ENCODE results near the gene TPT1.
"Not testable (repeated sequence)": the region's sequence is repeated elsewhere in the genome, so short reads cannot be mapped to it uniquely, and the experiment has no call there.

Gene TPT1

DNA sequence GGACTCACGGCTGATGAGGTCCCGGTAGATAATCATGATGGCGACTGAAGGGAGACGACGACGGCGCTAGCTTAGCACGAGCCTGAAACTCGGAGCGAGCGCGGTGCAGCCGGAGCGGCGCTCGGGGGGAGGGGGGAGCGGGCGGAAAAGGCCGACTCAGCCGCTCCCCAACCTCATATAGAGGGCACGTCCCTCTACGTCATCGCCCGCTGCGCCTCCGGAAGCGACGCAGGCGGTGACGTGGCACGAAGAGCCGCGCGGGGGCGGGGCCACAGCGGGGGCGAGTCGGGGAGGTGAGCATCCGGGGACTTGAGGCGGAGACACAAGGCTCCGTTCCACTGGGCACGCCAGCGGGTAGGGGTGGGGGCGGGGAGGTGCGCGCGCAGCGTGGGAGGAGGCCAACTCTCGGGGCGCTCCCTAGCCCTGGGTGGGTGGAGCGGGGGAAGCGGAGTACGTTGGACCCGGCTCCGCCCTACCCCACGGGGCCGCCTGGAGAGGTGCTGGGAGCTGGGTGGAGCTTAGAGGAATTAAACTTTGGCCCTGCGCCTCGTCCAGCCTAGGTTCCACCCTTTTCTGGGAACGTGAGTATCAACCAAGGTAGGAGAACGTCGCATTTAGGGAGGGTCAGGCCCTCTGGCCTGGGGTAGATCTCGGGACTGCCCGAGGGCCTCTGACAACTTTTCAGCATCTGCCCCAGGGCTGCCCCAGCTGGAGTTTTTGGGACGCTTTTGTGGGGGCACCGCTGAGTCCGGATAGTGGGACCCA is at the start of gene TPT1:
TPT1 (minus strand) TSS at position 150 of the 765 bp plus-strand sequence; CDS start at position 36, 114 bp downstream.
- DNase-seq (ENCODE audit: low read depth in 2 of 2) = peak; percentile 99 to 100

DNA sequence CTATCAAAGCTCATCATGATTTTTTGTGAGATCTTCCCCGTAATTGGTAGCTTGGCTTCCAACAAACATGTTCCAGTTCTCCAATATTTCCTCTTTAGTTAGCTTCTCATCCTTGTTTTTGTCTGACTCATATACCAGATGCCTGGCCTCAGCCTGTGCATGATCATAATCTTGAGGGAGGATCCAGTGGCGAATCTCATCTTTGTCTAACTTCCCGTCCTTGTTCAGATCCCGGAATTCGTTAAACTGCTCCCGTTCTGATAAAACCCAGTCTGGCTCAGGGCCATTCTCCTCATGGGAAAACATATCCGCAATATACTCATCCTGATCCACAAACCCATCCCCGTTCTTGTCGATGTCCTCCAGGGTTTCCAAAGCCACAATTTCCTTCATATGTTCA is 49.4 kb upstream of the TPT1 start:
- not testable (repeated sequence) for DNase-seq (ENCODE audit: low read depth in 2 of 2)

DNA sequence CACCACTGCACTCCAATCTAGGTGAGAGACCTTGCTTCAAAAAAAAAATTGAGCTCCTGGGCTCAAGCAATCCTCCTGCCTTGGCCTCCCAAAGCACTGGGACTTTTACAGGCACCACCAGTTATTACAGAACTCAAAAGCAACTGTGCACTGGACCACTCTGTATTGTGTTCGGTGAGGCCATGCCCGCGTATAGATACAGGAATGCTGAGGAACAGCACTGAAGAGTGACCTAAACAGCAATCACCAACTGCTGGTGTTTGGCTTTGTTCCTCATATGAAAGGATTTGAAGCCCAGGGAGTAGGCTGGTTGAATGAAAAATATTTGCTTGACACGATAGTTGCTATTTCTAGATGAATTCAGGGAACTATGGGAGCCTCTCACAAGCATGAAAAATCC is 47.7 kb upstream of the TPT1 start:
- no peak for DNase-seq (ENCODE audit: low read depth in 2 of 2)

DNA sequence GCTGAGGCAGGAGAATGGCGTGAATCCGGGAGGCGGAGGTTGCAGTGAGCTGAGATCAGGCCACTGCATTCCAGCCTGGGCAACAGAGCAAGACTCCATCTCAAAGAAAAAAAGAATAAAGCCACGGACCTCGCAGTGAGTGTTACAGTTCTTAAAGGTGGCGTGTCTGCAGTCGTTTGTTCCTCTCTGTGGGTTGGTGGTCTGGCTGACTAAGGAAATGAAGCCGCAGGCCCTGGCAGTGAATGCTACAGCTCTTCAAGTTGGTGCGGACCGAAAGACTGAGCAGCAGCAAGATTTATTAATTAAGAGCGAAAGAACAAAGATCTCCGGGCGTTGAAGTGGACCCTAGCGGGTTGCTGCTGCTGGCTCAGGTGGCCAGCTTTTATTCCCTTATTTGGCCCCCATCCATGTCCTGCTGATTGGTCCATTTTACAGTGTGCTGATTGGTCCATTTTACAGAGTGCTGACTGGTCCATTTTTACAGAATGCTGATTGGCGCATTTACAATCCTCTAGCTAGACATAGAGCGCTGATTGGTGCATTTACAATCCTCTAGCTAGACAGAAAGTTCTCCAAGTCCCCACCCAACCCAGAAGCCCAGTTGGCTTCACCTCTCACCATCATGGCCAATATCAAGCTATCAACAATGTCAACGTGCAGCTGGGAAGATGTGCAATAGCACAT is 46.1 kb upstream of the TPT1 start:
- not testable (repeated sequence) for DNase-seq (ENCODE audit: low read depth in 2 of 2)

DNA sequence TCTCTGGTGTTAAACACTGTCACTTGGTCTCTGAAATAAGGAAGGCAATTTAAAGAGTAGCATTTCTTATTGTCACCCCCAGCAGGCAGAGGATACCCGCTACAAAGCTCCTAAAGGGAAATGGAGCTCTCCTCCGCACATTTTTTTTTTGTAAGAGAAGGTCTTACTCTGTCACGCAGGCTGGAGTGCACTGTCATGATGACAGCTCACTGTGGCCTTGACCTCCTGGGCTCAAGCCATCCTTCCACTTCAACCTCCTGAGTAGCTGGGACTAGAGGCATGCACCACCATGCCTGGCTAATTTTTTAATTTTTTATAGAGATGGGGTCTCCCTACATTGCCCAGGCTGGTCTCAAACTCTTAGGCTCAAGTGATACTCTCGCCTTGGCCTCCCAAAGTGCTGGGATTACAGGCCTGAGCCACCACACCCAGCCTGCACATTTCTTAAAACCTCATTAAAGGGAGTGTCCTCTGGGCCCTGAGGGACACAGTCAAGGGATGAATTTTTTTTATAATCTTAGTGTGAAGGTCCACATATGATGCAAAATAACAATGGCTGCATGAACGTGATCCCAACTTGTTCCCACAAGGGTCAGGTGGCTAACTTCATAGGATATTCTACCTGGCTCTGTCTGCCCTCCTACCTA is 45.0 kb upstream of the TPT1 start:
- no peak for DNase-seq (ENCODE audit: low read depth in 2 of 2)

DNA sequence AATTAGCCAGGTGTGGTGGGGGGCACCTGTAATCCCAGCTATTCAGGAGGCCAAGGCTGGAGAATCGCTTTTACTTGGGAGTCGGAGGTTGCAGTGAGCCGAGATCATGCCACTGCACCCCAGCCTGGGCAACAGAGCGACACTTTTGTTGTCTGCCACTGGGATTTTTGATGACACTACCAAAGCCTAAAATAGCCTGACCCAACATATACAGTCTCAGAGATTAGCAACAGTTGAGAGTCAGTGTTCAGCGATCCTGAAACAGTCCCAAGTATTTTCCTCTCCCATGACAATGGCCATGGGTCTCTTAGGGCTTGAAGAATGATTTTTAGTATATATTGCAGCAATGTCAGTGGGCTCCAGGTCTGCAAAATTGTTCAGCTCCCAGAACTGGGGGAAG is 44.3 kb upstream of the TPT1 start:
- DNase-seq (ENCODE audit: low read depth in 2 of 2) = no peak

DNA sequence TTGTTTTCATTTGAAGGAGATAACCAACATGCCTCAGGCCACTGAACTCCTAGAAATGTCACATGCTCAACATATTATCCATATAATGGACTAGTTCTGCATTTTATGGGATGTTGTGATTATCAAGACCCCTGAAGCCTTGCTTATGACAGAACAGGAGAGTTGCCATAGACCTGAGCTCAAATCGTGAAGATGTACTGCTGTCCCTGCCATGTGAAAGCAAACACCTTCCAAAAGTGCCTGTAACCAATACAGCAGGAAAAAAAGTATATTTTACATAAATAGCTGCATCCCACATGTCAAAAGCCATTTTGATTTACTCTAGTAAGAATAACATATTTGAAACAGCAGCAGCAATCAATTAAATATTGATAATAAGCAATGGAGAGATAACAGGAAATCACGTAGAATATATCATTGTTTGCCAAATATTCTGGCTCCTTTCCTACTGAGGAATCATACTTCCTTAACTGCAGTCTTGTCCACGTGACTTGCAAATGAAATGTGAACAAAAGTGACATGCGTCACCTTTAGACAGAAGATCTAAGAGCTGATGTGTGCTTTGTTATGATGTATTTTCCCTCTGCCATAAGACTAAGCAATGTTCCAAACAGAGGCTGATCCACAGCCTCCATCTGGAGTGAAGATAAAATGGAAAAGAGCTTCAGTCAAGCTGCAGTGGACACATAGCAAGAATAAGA is 43.6 kb upstream of the TPT1 start:
- DNase-seq (ENCODE audit: low read depth in 2 of 2) = no peak

DNA sequence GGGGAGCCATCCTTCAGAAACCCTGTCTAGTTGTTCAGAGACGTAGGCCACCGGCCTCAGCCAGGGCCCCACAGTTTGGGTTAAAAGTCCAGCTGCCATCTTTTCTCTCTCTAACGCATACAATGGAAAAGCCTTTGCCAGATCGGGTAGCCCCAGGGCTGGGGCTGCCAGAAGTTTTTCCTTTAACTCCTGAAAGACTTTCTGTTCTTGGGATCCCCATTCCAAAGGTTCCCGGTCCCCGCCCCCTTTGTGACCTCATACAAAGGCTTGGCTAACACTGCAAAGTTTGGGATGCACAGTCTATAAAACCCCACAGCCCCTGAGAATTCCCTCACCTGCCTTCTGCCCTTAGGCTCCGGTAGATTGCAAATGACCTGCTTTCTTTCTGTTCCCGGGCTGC is 41.8 kb upstream of the TPT1 start:
- DNase-seq (ENCODE audit: low read depth in 2 of 2) = not testable (repeated sequence)

DNA sequence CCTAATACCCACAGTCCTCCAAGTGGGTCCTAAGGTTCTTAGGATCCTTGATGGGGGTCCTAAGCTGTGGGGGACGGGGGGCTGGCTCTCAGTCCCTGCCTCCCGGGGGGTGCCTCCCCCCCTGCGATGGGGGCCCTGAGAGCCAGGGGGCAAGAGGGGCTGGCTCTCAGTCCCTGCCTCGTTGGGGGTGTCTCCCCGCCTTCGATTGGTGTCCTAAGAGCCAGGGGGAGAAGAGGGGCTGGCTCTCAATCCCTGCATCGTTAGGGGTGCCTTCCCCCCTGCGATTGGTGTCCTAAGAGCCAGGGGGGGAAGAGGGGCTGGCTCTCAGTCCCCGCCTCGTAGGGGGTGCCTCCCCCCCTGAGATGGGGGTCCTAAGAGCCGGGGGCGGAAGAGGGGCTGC is 40.2 kb upstream of the TPT1 start:
- no peak for DNase-seq (ENCODE audit: low read depth in 2 of 2)

DNA sequence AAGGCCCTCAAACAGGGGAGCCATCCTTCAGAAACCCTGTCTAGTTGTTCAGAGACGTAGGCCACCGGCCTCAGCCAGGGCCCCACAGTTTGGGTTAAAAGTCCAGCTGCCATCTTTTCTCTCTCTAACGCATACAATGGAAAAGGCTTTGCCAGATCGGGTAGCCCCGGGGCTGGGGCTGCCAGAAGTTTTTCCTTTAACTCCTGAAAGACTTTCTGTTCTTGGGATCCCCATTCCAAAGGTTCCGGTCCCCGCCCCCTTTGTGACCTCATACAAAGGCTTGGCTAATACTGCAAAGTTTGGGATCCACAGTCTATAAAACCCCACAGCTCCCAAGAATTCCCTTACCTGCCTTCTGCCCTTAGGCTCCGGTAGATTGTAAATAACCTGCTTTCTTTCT is 39.7 kb upstream of the TPT1 start:
- DNase-seq (ENCODE audit: low read depth in 2 of 2) = not testable (repeated sequence)

DNA sequence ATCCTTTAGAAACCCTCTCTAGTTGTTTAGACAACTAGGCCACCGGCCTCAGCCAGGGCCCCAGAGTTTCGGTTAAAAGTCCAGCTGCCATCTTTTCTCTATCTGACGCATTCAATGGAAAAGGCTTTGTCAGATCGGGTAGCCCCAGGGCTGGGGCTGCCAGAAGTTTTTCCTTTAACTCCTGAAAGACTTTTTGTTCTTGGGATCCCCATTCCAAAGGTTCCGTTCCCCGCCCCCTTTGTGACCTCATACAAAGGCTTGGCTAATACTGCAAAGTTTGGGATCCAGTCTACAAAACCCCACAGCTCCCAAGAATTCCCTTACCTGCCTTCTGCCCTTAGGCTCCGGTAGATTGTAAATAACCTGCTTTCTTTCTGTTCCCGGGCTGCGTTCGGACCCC is 38.5 kb upstream of the TPT1 start:
- not testable (repeated sequence) for DNase-seq (ENCODE audit: low read depth in 2 of 2)

DNA sequence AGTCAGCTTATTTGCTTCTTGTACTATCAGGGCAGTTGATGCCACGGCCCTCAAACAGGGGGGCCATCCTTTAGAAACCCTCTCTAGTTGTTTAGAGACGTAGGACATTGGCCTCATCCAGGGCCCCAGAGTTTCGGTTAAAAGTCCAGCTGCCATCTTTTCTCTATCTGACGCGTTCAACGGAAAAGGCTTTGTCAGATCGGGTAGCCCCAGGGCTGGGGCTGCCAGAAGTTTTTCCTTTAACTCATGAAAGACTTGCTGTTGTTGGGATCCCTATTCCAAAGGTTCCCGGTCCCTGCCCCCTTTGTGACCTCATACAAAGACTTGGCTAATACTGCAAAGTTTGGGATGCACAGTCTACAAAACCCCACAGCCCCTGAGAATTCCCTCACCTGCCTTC is 37.8 kb upstream of the TPT1 start:
- DNase-seq (ENCODE audit: low read depth in 2 of 2) = not testable (repeated sequence)

DNA sequence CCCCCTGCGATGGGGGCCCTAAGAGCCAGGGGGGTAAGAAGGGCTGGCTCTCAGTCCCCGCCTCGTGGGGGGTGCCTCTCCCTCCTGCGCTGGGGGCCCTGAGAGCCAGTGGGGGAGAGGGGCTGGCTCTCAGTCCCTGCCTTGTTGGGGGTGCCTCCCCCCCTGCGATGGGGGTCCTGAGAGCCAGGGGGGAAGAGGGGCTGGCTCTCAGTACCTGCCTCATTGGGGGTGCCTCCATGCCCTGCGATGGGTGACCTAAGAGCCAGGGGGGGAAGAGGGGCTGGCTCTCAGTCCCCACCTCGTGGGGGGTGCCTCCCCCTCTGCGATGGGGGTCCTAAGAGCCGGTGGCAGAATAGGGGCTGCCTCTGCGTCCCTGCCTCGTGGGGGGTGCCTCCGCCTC is 36.3 kb upstream of the TPT1 start:
- not testable (repeated sequence) for DNase-seq (ENCODE audit: low read depth in 2 of 2)

DNA sequence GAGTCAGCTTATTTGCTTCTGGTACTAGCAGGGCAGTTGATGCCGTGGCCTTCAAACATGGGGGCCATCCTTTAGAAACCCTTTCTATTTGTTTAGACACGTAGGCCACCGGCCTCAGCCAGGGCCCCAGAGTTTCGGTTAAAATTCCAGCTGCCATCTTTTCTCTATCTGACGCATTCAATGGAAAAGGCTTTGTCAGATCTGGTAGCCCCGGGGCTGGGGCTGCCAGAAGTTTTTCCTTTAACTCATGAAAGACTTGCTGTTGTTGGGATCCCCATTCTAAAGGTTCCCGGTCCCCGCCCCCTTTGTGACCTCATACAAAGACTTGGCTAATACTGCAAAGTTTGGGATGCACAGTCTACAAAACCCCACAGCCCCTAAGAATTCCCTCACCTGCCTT is 35.7 kb upstream of the TPT1 start:
- DNase-seq (ENCODE audit: low read depth in 2 of 2) = not testable (repeated sequence)

DNA sequence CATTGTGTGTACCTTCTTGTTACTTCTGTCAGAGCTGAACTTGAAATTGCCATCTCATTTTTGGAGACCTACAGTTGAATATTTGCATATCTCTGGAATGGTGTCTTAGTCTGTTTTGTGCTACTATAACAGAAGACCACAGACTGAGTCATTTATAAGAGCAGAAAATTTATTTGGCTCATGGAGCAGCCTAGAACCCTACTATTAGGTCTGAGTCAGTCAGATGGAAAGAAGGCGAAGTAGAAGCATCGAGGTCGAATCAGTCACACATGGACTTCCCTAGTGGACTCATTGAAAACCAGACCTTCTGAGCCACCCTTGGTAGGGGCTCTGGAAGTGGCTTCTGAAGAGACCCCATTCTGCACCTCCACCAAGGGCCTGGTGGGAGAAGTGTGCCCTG is 33.9 kb upstream of the TPT1 start:
- no peak for DNase-seq (ENCODE audit: low read depth in 2 of 2)

DNA sequence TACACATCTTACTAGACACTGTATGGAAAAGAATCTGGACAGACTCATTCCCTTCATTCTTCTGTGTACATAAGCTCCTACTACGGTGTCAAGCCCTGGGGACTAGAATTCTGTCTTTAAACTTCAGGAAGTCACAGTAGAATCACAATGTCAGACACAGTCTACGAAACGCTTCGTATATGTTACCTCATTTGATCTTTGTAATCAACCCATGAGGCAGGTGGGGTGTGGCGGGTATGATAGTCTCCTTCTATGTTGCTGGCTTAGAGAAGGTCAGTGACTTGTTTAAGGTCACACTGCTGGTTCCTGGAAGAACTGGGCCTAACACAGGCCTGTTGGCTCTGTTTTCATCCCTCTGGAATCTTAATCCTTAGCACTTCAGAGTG is 32.2 kb upstream of the TPT1 start:
- no peak for DNase-seq (ENCODE audit: low read depth in 2 of 2)

DNA sequence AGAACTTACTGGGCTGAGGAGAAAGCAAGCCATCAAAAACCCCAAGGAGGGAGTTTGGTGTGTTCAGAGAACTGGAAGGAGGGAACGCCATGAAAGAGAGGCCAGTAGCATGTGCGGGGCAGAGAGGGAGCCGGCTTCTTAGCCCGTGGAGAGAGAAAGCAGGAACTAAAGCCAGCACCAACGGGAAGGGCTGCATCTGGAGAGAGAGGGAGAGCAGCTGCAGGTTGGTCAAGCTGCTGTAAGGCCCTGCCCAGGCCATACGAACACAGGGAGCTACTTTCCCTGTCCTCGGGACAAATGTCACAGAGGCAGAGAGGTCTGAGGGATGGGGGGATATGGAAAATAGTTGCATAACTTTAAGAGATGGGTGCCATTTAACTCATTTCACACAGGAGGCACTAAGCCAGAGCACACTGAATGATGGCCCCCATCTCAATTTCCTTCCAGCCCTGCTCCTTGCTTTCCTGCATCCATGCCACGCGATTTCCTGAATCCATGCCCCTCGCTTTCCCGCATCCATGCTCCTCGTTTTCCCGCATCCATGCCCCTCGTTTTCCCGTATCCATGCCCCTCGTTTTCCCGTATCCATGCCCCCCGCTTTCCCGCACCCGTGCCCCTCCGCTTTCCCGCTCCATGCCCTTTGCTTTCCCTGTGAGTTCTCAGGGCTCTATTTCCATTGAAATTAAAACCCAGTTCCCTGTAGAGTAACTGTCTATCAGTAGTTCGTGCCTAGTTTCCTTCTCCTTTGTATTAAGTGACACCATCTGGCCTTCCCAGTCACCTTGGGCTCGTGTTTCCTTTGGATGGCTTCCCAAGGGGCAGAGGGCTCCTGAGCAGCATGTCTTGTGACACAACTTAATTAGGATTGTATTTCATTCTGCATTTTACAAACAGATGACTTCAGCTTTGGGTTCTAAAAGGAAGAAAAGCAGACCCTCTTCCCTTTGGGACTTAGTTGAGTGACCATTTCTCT is 31.5 kb upstream of the TPT1 start:
- DNase-seq (ENCODE audit: low read depth in 2 of 2) = no peak

DNA sequence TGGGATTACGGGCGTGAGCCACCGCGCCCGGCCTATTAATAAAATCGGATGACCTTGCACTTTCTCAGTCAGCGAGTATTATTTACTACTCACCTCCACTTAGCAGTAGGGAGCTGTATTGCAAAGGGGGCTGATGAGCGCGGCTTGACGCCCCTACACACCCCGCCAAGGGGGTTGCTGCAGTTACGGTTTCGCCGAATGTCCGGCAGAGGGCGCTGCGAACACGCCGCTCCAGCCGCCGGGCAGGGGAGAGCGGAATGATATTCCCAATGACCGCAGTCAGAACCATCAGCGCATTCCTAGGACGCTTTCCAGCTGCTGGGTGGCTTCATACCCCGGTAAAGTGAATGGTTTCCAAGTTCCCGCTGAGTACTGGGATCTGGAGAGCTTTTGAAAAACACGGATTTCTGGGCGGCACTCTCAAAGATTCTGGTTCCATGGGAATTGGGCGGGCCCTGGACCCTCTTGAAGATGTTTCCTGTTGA is 30.0 kb upstream of the TPT1 start:
- peak; percentile 11 to 33 for DNase-seq (ENCODE audit: low read depth in 2 of 2)

DNA sequence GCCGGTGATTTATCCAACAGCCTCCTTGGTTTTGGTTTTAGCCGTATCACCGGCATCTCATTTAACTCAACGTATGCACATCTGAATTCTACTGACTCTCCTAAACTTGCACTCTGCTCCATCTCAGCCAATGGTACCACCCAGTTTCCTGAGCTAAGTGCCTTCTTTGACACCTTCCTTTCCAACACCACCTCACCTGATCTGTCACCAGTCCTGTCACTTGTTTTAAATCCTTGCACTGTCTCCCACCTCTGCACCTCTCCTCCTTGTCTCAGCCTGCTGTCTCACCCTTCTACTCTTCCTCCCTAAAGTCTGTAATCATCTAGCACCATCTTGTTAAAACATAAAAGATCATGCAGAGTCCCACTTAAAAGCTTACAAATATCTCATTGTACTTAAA is 28.1 kb upstream of the TPT1 start:
- no peak for DNase-seq (ENCODE audit: low read depth in 2 of 2)

DNA sequence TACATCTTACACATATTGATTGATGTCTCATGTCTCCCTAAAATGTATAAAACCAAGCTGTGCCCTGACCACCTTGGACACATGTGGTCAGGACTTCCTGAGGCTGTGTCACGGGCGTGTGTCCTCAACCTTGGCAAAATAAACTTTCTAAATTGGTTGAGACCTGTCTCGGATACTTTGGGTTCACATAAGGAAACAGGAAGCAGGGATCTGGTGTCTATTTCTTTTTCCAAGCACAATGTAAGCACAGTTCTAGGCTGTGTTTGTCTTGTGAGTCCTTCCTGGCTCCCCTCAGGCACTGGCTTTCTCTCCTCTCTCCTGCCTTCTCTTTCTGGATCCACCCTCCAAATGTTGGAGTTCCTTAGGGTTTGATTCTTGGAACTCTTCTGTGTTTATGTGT is 27.6 kb upstream of the TPT1 start:
- DNase-seq (ENCODE audit: low read depth in 2 of 2) = no peak

DNA sequence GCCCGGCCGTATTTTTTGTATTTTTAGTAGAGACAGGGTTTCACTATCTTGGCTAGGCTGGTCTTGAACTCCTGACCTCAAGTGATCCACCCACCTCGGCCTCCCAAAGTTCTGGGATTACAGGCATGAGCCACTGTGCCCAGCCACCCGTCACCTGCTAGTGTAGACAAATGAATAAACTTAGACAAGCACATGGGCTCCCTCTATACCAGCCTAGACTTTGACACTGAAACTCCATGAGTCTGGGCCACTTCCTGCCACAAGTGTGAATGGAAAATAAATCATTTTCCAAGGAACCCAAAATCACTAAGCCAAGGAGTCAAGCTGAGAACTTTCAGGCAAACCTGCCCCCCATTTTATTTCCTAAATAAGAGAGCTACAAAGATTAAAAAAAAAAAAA is 27.0 kb upstream of the TPT1 start:
- no peak for DNase-seq (ENCODE audit: low read depth in 2 of 2)

Measured in stimulated activated CD4-positive, alpha-beta T cell treated with anti-CD3 and anti-CD28 coated beads, Interleukin-1b, Interleukin-23, amount 100 ng/mL, for 1 hour (primary cell).